Smooth muscle cell (in vitro differentiated cells): Measurements from ENCODE around the gene LIMCH1. TPM values are rescaled to one million over a fixed set of nuclear protein-coding genes. Genes with fewer than 3 reads are reported as not detected.

Experiments
- DNase-seq: peaks from one replicate; lab custom pipeline; 2025; ENCODE audit not compliant: unreplicated experiment; lab: John Stamatoyannopoulos, UW
- H2AFZ ChIP-seq: fragments of 200-600 bp; sonication (generic); 2 replicates; pipeline ENCODE4 v1.6.0; 2016; ENCODE audit warnings: antibody characterized with exemption, low read depth, mild to moderate bottlenecking
- H3F3A ChIP-seq: fragments of 200-600 bp; sonication (generic); 2 replicates; pipeline ENCODE4 v1.6.0; 2017; ENCODE audit warnings: antibody characterized with exemption, low read depth
- H3K27ac ChIP-seq: fragments of 200-600 bp; sonication (generic); 2 replicates; pipeline ENCODE4 v1.5.1; 2016; ENCODE audit warnings: low read depth, mild to moderate bottlenecking
- H3K27me3 ChIP-seq: fragments of 200-600 bp; sonication (generic); 2 replicates; pipeline ENCODE4 v1.6.1; 2016; ENCODE audit warnings: low read depth, mild to moderate bottlenecking
- H3K36me3 ChIP-seq: fragments of 200-600 bp; sonication (generic); 2 replicates; pipeline ENCODE4 v1.5.1; 2016; ENCODE audit warnings: low read depth
- H3K4me1 ChIP-seq: fragments of 200-600 bp; sonication (generic); 2 replicates; pipeline ENCODE4 v1.5.1; 2016; ENCODE audit warnings: low read depth
- H3K4me2 ChIP-seq: fragments of 200-600 bp; sonication (generic); 2 replicates; pipeline ENCODE4 v1.6.0; 2016; ENCODE audit warnings: mild to moderate bottlenecking
- H3K4me3 ChIP-seq: fragments of 200-600 bp; sonication (generic); 2 replicates; pipeline ENCODE4 v1.5.1; 2016; ENCODE audit warnings: mild to moderate bottlenecking
- H3K79me2 ChIP-seq: fragments of 200-600 bp; sonication (generic); 2 replicates; pipeline ENCODE4 v1.6.0; 2016; ENCODE audit warnings: low read depth, mild to moderate bottlenecking
- H3K9ac ChIP-seq: fragments of 200-600 bp; sonication (generic); 2 replicates; pipeline ENCODE4 v1.6.0; 2016; ENCODE audit warnings: low read depth
- H3K9me3 ChIP-seq: fragments of 200-600 bp; sonication (generic); replicated peaks from 2 replicates; pipeline ENCODE4 v1.5.1; 2016; ENCODE audit warnings: low read depth
- H4K20me1 ChIP-seq: fragments of 200-600 bp; sonication (generic); 2 replicates; pipeline ENCODE4 v1.6.0; 2016; ENCODE audit warnings: low read depth
- WGBS: methylation state at CpG from one replicate; pipeline ENCODE4 v1.1.7; 2016; ENCODE audit warnings: low lambda C conversion rate; 5-methylcytosine and 5-hydroxymethylcytosine counted together
- polyA plus RNA-seq: library from polyadenylated mRNA; unstranded; fragments of >200 nt; fragmentation: Nextera tagmentation; extraction: Ambion mirVana; gene quantifications from 2 replicates; pipeline ENCODE4 v1.2.1, GENCODE V29; 2016
- total RNA-seq: library from RNA; depleted of rRNA; stranded (reverse); fragments of >200 nt; gene quantifications from 2 replicates; pipeline ENCODE4 v1.2.3, GENCODE V29; 2014
- TF ChIP-seq, protein P1 (sequence below): fragments of 200-600 bp; sonication (generic); IDR thresholded peaks from 2 replicates; pipeline ENCODE4 v1.5.1; 2017; ENCODE audit warnings: borderline replicate concordance, mild to moderate bottlenecking, antibody characterized with exemption; ENCODE audit not compliant: insufficient read depth, poor library complexity, severe bottlenecking

The LIMCH1 gene
- total and polyA plus RNA-seq, 2 experiments from 2014 or later: 2.6 to 7.6 TPM

DNA sequence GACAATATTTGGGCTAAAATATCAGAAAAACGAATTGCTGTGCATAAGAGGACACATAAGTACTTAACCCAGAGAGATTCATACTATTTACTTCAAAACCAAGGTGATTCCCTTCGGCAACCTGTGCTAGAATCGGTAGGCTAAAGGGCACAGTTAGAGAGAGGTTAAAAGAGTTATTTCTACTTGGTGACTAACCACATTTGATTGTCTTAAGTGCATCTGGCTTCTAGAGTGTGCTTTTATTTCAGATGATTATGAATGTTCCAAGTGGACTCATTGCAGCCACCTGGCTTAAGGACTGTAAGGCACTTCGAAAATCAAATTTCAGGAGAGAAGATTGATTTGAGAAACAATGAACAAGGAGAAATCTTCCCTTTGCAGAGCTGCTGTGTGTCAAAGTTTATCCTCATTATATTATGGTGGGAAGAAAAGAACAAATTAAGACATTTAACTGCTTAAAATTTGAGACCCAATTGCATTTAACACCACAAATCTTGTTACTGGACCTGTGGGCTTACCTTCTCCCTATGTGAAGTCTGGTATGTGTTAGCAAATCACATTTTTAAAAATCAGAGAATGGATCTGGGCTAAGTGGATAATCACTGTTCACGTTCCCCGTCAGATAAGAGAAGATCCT is 176.5 kb downstream of the LIMCH1 start:
- DNase-seq: no peak
- no peak overlapping the region for H2AFZ ChIP-seq
- no peaks in the 10 kb centered on the region for H3K9me3 ChIP-seq
- TF ChIP-seq, protein P1, sequence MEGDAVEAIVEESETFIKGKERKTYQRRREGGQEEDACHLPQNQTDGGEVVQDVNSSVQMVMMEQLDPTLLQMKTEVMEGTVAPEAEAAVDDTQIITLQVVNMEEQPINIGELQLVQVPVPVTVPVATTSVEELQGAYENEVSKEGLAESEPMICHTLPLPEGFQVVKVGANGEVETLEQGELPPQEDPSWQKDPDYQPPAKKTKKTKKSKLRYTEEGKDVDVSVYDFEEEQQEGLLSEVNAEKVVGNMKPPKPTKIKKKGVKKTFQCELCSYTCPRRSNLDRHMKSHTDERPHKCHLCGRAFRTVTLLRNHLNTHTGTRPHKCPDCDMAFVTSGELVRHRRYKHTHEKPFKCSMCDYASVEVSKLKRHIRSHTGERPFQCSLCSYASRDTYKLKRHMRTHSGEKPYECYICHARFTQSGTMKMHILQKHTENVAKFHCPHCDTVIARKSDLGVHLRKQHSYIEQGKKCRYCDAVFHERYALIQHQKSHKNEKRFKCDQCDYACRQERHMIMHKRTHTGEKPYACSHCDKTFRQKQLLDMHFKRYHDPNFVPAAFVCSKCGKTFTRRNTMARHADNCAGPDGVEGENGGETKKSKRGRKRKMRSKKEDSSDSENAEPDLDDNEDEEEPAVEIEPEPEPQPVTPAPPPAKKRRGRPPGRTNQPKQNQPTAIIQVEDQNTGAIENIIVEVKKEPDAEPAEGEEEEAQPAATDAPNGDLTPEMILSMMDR: no peak
- no peak overlapping the region for H3K4me2 ChIP-seq
- H3K27me3 ChIP-seq: peaks cover 16% of the 10 kb centered on the region
- H3F3A ChIP-seq: no peaks in the 10 kb centered on the region
- H3K4me3 ChIP-seq: no peak overlapping the region
- H3K36me3 ChIP-seq: no peaks in the 10 kb centered on the region
- no peak overlapping the region for H3K9ac ChIP-seq
- H4K20me1 ChIP-seq: no peaks in the 10 kb centered on the region
- H3K79me2 ChIP-seq: no peaks in the 10 kb centered on the region
- 72% methylated on average over 6 of the region's 6 CpGs for WGBS
- no peaks in the 10 kb centered on the region for H3K4me1 ChIP-seq
- H3K27ac ChIP-seq: no peak overlapping the region

DNA sequence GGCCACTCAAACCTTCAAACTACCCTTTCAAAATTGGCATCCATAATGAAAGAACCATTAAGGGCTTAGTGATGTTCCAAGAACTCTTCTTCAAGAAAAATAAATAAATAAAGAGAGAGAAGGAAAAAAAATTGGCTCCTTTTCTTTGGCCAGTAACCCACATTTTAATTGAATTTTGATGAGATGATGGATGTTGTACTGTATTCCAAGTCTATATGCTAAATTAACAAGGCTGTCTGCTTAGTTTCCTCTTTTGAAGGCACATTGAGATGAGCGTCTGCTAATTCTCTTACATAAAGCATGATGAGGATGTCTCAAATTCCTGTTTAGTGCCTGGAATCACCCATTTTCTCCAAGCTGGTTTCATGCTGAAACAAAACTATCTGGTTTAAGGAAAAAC is 177.2 kb downstream of the LIMCH1 start:
- no peak overlapping the region for H3K4me2 ChIP-seq
- no peaks in the 10 kb centered on the region for H4K20me1 ChIP-seq
- WGBS: 68% methylated on average over 1 of the region's 1 CpG
- no peaks in the 10 kb centered on the region for H3K4me1 ChIP-seq
- no peak overlapping the region for H2AFZ ChIP-seq
- H3K9ac ChIP-seq: no peak overlapping the region
- no peaks in the 10 kb centered on the region for H3K36me3 ChIP-seq
- no peaks in the 10 kb centered on the region for H3F3A ChIP-seq
- no peak overlapping the region for H3K27ac ChIP-seq
- TF ChIP-seq, protein P1: no peak
- no peak overlapping the region for H3K4me3 ChIP-seq
- H3K27me3 ChIP-seq: peaks cover 16% of the 10 kb centered on the region
- DNase-seq: no peak
- no peaks in the 10 kb centered on the region for H3K9me3 ChIP-seq
- H3K79me2 ChIP-seq: no peaks in the 10 kb centered on the region

DNA sequence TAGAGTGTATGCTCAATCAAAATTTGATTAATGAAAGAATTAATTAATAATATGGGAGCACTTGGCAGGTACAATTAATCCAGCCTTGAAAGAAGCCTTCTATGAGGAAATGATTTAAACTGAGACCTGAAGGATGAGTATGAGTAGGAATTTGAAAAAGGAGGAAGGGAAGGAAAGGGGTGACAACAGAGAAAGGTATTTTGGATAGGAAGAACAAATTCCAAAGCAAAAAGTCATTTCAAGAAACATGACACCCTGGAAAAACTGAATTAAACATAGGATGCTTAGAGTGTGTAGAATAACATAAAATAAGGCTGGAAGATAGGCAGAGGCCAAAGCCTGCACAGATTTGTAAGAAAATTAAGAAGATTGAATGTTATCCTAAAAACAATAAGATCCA is 180.9 kb downstream of the LIMCH1 start:
- H3K27ac ChIP-seq: no peak overlapping the region
- no peaks in the 10 kb centered on the region for H3K4me1 ChIP-seq
- no peaks in the 10 kb centered on the region for H3K9me3 ChIP-seq
- no peak for DNase-seq
- no peaks in the 10 kb centered on the region for H3K36me3 ChIP-seq
- peaks cover 42% of the 10 kb centered on the region for H3K27me3 ChIP-seq
- no peak overlapping the region for H3K4me2 ChIP-seq
- H3F3A ChIP-seq: no peaks in the 10 kb centered on the region
- TF ChIP-seq, protein P1: no peak
- H2AFZ ChIP-seq: no peak overlapping the region
- no peak overlapping the region for H3K9ac ChIP-seq
- H4K20me1 ChIP-seq: no peaks in the 10 kb centered on the region
- no peaks in the 10 kb centered on the region for H3K79me2 ChIP-seq
- H3K4me3 ChIP-seq: no peak overlapping the region

DNA sequence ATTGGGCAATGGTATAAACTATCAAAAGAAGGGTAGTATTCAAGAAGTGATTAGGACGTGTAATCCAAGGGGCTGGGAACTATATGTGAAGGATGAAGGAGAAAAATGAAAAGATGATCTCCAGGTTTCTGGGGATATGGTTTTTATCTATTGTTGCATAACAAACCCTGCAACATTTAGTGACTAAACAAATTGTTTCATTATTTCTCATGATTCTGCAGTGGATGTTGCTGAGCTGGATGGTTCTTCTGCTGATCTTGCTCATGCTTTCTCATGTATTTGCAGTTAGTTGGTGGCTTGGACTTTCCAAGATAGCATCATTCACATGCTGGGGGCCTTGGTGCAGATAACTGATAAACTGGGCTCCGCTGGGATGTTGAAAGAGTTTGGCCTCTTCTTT is 181.5 kb downstream of the LIMCH1 start:
- Histone ChIP-seq H3K27ac (no peak overlapping the region), H3K27me3 (peaks cover 42% of the 10 kb centered on the region), H2AFZ (no peak overlapping the region), H3K4me1 (no peaks in the 10 kb centered on the region), H3K9ac (no peak overlapping the region), H3F3A (no peaks in the 10 kb centered on the region), H3K4me3 (no peak overlapping the region), H3K9me3 (no peaks in the 10 kb centered on the region), H3K79me2 (no peaks in the 10 kb centered on the region), H3K4me2 (no peak overlapping the region), H3K36me3 (no peaks in the 10 kb centered on the region), H4K20me1 (no peaks in the 10 kb centered on the region)
- WGBS: 89% methylated on average over 2 of the region's 2 CpGs
- TF ChIP-seq, protein P1: no peak
- no peak for DNase-seq
